OCI-LY1 (cell line): ENCODE data around the gene ZBTB24.

ENCODE experiments used
- H2AFZ ChIP-seq: fragments of 200-600 bp; sonication (generic), shearing (Covaris generic); 2 replicates; pipeline ENCODE4 v1.6.0; 2014; ENCODE audit warnings: antibody characterized with exemption, mild to moderate bottlenecking, low read length
- H3F3A ChIP-seq: fragments of 200-600 bp; sonication (generic), shearing (Covaris generic); 2 replicates; pipeline ENCODE4 v1.6.0; 2014; ENCODE audit warnings: mild to moderate bottlenecking, antibody characterized with exemption, low read length, moderate library complexity; ENCODE audit not compliant: insufficient read depth
- H3K27ac ChIP-seq: fragments of 200-600 bp; sonication (generic); 2 replicates; pipeline ENCODE4 v1.5.1; 2014; ENCODE audit warnings: low read length, mixed run types, mild to moderate bottlenecking, low read depth; ENCODE audit not compliant: poor library complexity, severe bottlenecking
- H3K27me3 ChIP-seq: fragments of 200-600 bp; sonication (generic); 2 replicates; pipeline ENCODE4 v1.6.0; 2014; ENCODE audit warnings: antibody characterized with exemption, mild to moderate bottlenecking, low read length, moderate library complexity; ENCODE audit not compliant: insufficient read depth
- H3K36me3 ChIP-seq: fragments of 200-600 bp; sonication (generic); 2 replicates; pipeline ENCODE4 v1.6.1; 2014; ENCODE audit warnings: mild to moderate bottlenecking, antibody characterized with exemption, low read length, moderate library complexity, mixed read lengths; ENCODE audit not compliant: insufficient read depth
- H3K4me1 ChIP-seq: fragments of 200-600 bp; sonication (generic); 2 replicates; pipeline ENCODE4 v1.5.1; 2014; ENCODE audit warnings: mild to moderate bottlenecking, low read length, moderate library complexity; ENCODE audit not compliant: insufficient read depth, severe bottlenecking
- H3K4me2 ChIP-seq: fragments of 200-600 bp; sonication (generic), shearing (Covaris generic); 2 replicates; pipeline ENCODE4 v1.6.1; 2014; ENCODE audit warnings: low read length
- H3K4me3 ChIP-seq: fragments of 200-600 bp; sonication (generic); 2 replicates; pipeline ENCODE4 v1.5.1; 2014; ENCODE audit warnings: low read length, low read depth, mild to moderate bottlenecking, mixed read lengths; ENCODE audit not compliant: poor library complexity, severe bottlenecking
- H3K79me2 ChIP-seq: fragments of 200-600 bp; shearing (Covaris generic); 2 replicates; pipeline ENCODE4 v1.6.1; 2016; ENCODE audit warnings: mixed run types, low read length, mixed read lengths; ENCODE audit not compliant: insufficient read depth
- H3K9ac ChIP-seq: fragments of 200-600 bp; sonication (generic), shearing (Covaris generic); 2 replicates; pipeline ENCODE4 v1.6.1; 2014; ENCODE audit warnings: mild to moderate bottlenecking, low read length, mixed read lengths
- H3K9me2 ChIP-seq: fragments of 200-600 bp; sonication (generic), shearing (Covaris generic); 2 replicates; pipeline ENCODE4 v1.6.1; 2014; ENCODE audit warnings: low read depth, mild to moderate bottlenecking, low read length, mixed read lengths
- H3K9me3 ChIP-seq: fragments of 200-600 bp; shearing (Covaris generic); 2 replicates; pipeline ENCODE4 v1.6.1; 2014; ENCODE audit warnings: low read length, mixed read lengths
- H4K20me1 ChIP-seq: fragments of 200-600 bp; sonication (generic), shearing (Covaris generic); 2 replicates; pipeline ENCODE4 v1.6.0; 2016; ENCODE audit warnings: mild to moderate bottlenecking, low read length; ENCODE audit not compliant: insufficient read depth
- CTCF ChIP-seq: fragments of 200-600 bp; sonication (generic), shearing (Covaris generic); IDR thresholded peaks from 2 replicates; pipeline ENCODE4 v1.5.1; 2017; ENCODE audit warnings: mild to moderate bottlenecking, antibody characterized with exemption, low read length, moderate library complexity, mixed read lengths
- EZH2 ChIP-seq: fragments of 200-600 bp; sonication (generic), shearing (Covaris generic); IDR thresholded peaks from 2 replicates; pipeline ENCODE4 v1.8.0; 2017; ENCODE audit warnings: borderline replicate concordance, mixed run types, mild to moderate bottlenecking, antibody characterized with exemption, low read length, moderate library complexity, mixed read lengths

The ZBTB24 gene

GRCh38 chr6:109456710-109457561 lies 26.1 kb downstream of the ZBTB24 start:
- Histone ChIP-seq H3F3A (peaks cover 10% of the 10 kb centered on the region; the same call in 1 of the 2 replicates), H2AFZ (no peak overlapping the region), H3K4me2 (peak overlapping the region; percentile 70), H3K36me3 (peaks cover 18% of the 10 kb centered on the region), H3K9ac (peak overlapping the region; percentile 63; the same call in 1 of the 2 replicates), H3K9me2 (no peaks in the 10 kb centered on the region), H3K27me3 (no peaks in the 10 kb centered on the region), H4K20me1 (no peaks in the 10 kb centered on the region), H3K27ac (peak overlapping the region; percentile 62), H3K4me3 (peak overlapping the region; percentile 79), H3K9me3 (no peaks in the 10 kb centered on the region), H3K4me1 (peaks cover 48% of the 10 kb centered on the region), H3K79me2 (no peaks in the 10 kb centered on the region)
- TF ChIP-seq CTCF (no peak), EZH2 (no peak)

GRCh38 chr6:109456111-109456583 lies 26.9 kb downstream of the ZBTB24 start:
- TF ChIP-seq CTCF (no peak), EZH2 (no peak)
- Histone ChIP-seq H4K20me1 (no peaks in the 10 kb centered on the region), H3K4me3 (peak overlapping the region; percentile 79), H3K9me2 (no peaks in the 10 kb centered on the region), H3K27ac (peak overlapping the region; percentile 62), H3K79me2 (no peaks in the 10 kb centered on the region), H2AFZ (no peak overlapping the region), H3K4me2 (peak overlapping the region; percentile 70), H3K9me3 (no peaks in the 10 kb centered on the region), H3K36me3 (peaks cover 19% of the 10 kb centered on the region), H3K9ac (peak overlapping the region; percentile 63), H3K4me1 (peaks cover 48% of the 10 kb centered on the region), H3F3A (peaks cover 10% of the 10 kb centered on the region; the same call in 1 of the 2 replicates), H3K27me3 (no peaks in the 10 kb centered on the region)

GRCh38 chr6:109455437-109456110 lies 27.4 kb downstream of the ZBTB24 start, which contains the start of gene MICAL1:
MICAL1 (minus strand) TSS chr6:109455772; CDS start chr6:109454196, 1,576 bp downstream.
- no peak within 1 kb of the TSS for H2AFZ ChIP-seq
- H3K4me2 ChIP-seq = peak within 1 kb of the TSS; percentile 81
- H3K9me3 ChIP-seq = no peaks in the 10 kb centered on the region

More at GRCh38 chr6:109455437-109456110, 27.4 kb downstream of the ZBTB24 start, which contains the start of gene MICAL1:
- H3K79me2 ChIP-seq = no peaks in the 10 kb centered on the region
- H3K4me1 ChIP-seq = peaks cover 48% of the 10 kb centered on the region
- peak within 1 kb of the TSS; percentile 79 for H3K4me3 ChIP-seq
- peak within 1 kb of the TSS; percentile 88 for H3K27ac ChIP-seq
- H3K36me3 ChIP-seq = peaks cover 20% of the 10 kb centered on the region; the same call in 1 of the 2 replicates
- peak; percentile 28 for TF ChIP-seq CTCF
- no peak for TF ChIP-seq EZH2
- H4K20me1 ChIP-seq = no peaks in the 10 kb centered on the region
- no peaks in the 10 kb centered on the region for H3K9me2 ChIP-seq
- H3F3A ChIP-seq = peaks cover 10% of the 10 kb centered on the region; the same call in 1 of the 2 replicates
- H3K9ac ChIP-seq = peak within 1 kb of the TSS; percentile 81
- H3K27me3 ChIP-seq = no peaks in the 10 kb centered on the region
